SK-N-SH treated with all-trans-retinoic acid at 6 μM for 48 hours (cell line): ENCODE measurements around the gene DNAJC30.

Experiments used
- CSDC2 ChIP-seq: fragments of 250-450 bp; sonication (Bioruptor Pico); IDR thresholded peaks from 2 replicates; pipeline ENCODE4 v1.5.0; 2020; ENCODE audit warnings: mild to moderate bottlenecking, moderate library complexity
- RARB ChIP-seq: fragments of 250-450 bp; sonication (Bioruptor Pico); IDR thresholded peaks from 2 replicates; pipeline ENCODE4 v1.8.0; 2021; ENCODE audit warnings: mild to moderate bottlenecking, moderate library complexity
- SNAI2 ChIP-seq: fragments of 250-450 bp; sonication (Bioruptor Pico); IDR thresholded peaks from 2 replicates; pipeline ENCODE4 v1.5.0; 2020; ENCODE audit warnings: mild to moderate bottlenecking, moderate library complexity
- ZFP30 ChIP-seq: fragments of 450-650 bp; formaldehyde crosslinking; IDR thresholded peaks from 2 replicates; pipeline ENCODE4 v1.5.0; 2022; ENCODE audit warnings: mild to moderate bottlenecking, moderate library complexity
- ZNF70 ChIP-seq: fragments of 450-650 bp; formaldehyde crosslinking; IDR thresholded peaks from 2 replicates; pipeline ENCODE4 v1.5.0; 2020; ENCODE audit warnings: mild to moderate bottlenecking, moderate library complexity
- TF ChIP-seq, protein P1 (sequence below): fragments of 250-450 bp; sonication (Bioruptor Pico); IDR thresholded peaks from 2 replicates; pipeline ENCODE4 v1.5.0; 2020; ENCODE audit warnings: mild to moderate bottlenecking, moderate library complexity

DNA sequence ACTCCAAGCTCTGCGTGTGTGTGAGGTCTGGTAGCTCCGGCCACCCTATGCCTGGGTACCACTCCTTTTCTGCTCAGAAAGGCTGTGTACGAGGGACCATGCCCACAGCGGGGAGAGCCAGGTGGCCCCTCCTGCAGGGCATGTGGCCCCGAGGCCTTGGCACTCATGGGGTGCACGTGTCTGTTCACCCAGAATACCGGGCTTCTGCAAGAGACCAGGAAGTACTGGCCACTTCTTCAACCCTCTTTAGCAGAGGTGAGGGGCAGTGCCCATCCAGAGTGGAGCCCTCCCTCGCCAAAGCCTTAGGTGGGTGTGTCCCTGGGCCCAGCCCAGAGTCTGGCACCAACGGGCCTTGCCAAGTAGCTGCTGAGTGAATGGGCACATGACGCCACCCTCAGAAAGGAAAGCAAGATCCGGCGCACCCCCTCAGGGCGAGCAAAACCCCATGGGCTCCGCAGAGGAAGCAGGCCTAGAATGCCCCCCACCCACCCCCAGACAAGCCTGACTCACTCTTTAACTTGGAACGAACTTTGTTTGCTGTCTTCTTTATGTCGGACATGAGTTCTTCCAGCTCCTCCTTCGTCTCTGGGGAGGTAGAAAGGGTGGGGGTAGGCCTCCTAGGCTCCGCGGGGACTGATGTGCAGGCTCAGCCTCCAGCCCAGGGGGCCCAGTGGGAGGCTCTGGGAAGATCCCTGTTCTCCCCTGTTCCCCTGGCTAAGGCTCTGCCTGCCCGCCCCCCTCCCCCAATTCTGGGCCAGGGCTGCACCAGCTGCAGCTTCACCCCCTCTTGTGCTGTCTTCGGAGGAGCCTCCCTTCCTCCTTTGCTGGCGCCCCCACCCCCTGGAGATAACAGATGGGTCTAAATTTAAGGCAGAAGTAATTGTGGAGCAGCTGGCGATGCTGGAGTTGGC is 21.6 kb upstream of the DNAJC30 start:
- TF ChIP-seq ZNF70 (CRISPR knock-in tag) (no peak), RARB (CRISPR knock-in tag) (no peak), CSDC2 (CRISPR knock-in tag) (no peak), ZFP30 (CRISPR knock-in tag) (no peak), SNAI2 (no peak)
- TF ChIP-seq, protein P1, sequence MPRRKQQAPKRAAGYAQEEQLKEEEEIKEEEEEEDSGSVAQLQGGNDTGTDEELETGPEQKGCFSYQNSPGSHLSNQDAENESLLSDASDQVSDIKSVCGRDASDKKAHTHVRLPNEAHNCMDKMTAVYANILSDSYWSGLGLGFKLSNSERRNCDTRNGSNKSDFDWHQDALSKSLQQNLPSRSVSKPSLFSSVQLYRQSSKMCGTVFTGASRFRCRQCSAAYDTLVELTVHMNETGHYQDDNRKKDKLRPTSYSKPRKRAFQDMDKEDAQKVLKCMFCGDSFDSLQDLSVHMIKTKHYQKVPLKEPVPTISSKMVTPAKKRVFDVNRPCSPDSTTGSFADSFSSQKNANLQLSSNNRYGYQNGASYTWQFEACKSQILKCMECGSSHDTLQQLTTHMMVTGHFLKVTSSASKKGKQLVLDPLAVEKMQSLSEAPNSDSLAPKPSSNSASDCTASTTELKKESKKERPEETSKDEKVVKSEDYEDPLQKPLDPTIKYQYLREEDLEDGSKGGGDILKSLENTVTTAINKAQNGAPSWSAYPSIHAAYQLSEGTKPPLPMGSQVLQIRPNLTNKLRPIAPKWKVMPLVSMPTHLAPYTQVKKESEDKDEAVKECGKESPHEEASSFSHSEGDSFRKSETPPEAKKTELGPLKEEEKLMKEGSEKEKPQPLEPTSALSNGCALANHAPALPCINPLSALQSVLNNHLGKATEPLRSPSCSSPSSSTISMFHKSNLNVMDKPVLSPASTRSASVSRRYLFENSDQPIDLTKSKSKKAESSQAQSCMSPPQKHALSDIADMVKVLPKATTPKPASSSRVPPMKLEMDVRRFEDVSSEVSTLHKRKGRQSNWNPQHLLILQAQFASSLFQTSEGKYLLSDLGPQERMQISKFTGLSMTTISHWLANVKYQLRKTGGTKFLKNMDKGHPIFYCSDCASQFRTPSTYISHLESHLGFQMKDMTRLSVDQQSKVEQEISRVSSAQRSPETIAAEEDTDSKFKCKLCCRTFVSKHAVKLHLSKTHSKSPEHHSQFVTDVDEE: no peak
